ENCODE results near the gene SLC35E1.
"Not testable (repeated sequence)": the region's sequence is repeated elsewhere in the genome, so short reads cannot be mapped to it uniquely, and the experiment has no call there.

The SLC35E1 gene

DNA sequence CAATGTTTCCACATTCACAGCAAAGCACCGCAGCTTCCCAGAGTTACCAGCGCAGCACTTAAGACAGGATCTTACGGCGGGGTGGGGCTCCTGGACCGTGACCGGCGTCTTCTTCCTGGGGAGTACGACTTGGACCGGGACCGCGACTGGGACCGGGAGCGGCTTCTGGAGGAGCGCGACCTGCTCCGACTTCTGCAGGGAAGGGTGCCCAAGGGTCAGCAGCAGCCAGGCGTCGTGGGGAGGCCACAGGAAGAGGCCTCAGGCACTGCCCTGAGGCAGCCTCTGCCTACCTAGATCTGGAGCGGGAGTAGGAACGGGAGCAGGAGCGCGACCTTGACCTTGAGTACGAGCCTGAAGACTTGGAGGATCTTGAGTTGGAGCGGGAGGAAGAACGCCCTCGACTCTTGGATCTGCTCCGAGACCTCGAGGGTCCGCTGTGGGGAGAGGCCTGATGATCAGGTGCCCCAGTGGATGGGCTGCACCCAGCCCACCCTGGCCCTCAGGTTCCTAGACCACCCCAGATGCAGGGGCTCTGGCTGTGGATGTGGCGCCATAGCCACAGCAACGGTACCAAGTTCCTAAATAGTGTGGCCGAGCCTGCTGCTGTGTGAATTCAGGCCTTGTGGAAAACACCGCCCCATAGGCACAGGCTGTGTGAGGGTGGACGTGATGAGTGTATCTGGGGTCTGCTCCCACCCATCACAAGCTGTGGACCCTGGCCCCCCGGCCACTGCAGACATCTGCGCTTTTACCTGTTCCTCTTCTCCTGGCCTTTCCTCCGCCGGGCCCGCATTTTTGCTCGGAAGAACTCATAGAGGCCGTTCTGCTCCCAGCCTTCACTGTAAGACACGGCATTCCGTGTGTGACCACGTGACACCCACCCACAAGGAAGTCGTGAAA lies 51.9 kb downstream of the SLC35E1 start:
- no peak for DNase-seq

DNA sequence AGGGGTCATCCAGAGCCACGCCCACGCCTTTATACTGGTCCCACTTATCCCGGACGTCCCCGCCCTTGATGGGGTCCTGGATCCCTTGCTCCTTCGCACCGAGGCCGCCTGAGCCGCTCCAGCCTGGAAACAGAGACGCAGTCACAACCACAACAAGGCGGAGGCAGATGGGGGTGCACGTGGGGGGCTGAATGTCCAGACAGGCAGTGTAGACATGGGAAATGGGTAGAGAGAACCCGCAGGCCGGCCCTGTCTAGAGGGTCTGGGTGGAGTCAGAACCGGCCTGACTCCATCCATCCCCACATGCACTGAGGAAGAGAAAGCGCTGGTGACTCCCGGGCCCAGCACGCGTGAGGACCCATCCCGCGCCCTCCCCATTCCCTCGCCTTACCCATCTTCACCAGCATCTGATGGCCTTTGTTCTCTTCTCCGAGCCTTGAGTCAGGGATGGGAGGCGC lies 53.0 kb downstream of the SLC35E1 start:
- no peak for DNase-seq

DNA sequence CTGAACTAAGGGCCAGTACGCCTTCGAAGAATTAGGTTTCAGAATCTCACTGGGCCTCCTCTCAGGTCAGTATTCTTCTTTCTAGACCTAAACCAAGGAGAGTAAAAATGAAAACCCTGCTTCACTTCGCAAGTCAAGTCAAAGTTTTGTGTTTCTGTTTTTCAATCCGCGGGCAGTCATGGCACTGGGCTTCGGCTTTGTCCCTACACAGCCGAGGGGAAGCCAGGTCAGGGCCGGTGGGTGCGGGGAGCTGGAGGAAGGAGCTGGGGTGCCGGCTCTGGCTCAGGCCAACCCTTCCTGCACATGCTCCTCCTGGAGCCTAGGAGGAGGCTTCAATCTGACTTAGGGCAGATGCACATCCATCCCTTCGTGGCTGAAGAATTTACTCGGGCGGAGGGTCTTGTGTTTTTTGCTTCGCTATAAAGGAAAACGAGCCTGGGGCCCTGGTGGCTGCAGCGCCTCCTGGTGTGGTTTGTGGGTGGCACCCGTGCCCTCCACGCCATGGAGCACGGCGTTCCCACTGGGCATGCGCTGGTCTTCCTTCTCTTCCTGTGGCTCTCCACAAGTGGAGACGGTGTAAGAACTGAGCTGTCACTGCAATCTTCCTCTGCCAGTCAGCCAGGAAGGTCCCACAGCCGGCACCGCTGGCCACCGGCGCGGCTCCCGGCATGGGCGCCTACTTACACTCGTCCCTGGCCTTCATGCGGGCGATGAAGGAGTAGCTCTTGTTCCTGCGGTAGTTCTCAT lies 53.6 kb downstream of the SLC35E1 start:
- DNase-seq, result no peak

DNA sequence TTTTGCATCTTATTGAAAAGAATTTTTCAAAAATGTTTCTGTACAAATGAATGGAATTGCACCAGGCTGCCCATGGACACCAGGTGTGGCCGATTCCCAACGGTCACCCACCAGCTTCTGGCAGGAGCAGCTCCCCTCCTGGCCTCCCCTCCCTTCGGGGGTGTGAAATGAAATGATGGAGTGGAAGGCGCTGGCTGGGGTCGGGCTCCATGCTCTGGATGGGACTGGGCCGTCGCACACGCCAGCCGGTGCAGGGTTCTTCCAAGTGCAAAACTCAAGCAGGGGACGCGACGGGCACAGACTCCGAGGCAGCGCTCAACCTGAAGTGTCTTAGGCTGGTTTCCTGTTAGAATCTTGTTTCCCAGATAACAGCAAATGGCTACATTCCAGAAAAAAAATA lies 54.2 kb downstream of the SLC35E1 start:
- DNase-seq, result no peak

DNA sequence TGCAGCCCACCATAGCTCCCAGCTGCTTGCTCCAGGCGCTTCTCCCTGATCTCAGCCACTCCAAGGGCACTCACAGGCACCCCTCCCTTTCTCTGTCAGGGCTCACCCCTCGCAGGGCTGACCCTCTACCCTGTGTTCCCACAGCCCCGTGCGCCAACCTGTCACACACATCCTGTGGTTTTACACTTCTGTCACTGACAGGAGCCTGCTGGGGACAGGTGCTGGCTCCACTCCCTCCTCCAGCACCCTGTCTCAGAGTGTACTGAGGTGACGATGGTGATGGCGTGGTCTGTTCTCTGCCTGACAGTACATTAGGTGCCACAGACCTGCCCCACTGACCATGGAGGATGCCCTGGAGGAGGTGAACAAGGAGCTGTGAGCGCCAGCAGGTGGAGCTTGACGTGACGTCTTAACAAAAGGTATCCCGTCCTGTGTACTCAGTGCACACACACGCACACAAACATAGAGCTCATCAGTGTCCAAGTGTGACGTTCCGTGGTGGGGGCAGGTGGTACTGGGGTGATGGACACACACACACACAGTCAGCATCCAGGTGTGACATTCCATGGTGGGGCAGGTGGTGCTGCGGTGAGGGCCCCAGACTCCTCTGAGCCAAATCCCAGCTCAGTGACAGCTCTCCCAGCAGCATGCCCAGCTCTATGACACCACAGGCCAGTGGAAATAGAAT lies 55.1 kb downstream of the SLC35E1 start:
- DNase-seq, result no peak

DNA sequence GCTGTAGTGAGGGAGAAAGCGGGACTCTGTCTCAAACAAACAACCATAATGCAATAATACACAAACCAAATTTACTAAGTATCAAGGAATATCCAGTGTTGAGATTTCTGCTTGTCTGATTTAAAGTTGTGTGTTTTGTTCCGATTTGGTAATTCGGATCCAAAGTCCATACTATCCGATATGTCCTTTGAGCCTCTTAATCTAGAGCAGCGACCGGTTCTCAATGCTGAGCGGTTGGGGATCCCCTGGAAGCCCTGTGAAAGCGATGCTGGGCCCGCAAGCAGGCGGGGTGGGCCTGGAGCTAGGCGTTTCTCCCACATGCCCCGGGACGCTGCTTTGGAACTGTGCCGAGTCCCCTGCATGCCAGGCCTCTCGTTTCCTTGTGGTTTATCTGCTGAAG lies 55.8 kb downstream of the SLC35E1 start:
- DNase-seq, result no peak

DNA sequence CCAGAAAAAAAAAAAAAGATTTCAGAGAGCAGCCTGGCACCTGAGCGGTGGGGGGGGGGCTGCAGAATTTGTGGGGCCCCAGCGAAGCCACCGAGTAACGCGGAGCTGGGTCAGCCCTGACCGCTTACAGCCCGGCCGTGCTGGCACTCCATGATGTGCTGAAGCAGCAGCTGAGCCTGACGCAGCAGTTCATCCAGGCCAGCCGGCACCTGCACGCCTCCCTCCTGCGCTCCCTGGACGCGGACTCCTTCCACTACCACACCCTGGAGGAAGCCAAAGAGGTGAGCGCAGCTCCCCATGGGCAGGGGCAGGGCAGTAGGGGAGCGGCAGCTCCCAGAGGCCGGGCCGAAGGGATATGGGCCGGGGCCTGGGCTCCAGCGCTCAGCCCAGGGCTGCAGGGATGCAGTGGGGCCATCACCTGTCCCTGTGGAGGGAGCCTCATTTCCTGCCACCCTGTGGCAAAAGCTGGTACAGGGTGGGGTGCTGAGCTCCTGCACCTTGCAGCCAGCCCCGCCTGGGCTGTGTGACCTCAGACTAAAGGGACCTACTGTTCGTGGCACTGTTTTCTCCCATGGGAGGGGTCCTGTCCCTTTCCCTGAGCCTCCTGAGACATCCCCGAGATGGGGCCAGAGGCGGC lies 57.7 kb downstream of the SLC35E1 start:
- no peak for DNase-seq

DNA sequence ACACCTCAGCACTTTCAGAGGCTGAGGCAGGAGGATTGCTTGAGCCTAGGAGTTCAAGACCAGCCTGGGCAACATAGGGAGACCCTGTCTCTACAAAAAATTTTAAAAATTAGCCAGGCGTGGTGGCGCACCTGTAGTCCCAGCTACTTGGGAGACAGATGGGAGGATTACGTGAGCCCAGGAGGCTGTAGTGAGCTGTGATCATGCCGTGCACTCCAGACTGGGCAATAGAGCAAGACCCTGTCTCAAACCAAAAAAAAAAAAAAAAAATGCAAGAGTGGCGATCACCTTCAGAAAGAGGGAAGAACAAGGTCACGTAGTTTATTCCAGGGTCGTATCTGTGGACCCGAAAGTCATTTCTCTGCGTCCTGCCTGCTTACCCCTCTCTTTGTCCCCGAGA lies 59.6 kb downstream of the SLC35E1 start:
- DNase-seq, result not testable (repeated sequence)

DNA sequence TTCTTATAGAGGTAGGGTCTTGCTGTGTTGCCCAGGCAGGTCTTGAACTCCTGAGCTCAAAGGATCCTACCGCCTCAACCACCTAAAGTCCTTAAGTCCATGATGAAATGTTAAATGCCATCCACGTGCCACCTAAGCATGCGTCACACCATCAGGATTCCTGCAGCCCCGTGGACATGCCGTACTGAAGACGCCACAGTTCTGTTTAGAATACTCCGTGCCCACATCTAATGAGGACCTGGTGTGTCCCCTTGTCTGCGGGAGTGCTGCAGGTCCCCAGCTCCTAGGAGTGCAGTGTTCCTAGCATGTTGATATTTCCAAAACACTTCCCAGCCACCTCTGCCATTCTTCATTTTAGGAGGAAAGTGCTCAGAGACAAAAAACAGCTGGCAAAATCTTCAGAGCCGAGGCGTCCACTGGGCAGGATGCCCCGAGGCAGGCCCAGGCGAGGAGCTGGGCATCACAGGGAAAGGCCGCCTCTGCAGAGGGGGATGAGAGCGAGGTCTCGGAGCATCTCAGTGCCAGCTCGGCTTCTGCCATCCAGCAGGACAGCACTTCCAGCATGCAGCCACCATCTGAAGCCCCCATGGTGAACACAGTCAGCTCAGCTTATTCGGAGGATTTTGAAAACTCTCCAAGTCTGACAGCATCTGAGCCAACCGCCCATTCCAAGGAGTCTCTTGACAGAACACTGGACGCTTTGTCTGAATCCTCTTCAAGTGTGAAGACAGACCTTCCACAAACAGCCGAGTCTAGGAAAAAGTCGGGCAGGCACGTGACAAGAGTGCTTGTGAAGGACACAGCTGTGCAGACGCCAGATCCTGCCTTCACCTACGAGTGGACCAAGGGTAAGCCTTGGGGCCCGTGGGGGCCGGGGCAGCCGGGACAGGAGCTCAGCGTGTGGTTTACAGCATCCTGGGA lies 62.8 kb downstream of the SLC35E1 start:
- no peak for DNase-seq

DNA sequence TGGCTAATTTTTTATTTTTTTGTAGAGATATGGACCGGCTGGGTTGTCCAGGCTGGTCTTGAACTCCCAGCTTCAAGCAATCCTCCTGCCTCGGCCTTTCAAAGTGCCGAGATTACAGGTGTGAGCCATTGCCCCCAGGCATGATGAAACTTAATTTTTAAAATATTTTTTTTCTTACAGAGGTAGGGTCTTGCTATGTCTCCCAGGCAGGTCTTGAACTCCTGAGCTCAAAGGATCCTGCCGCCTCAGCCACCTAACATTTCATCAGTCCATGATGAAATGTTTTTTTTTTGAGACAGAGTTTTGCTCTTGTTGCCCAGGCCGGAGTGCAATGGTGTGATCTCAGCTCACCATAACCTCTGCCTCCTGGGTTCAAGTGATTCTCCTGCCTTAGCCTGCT lies 63.7 kb downstream of the SLC35E1 start:
- DNase-seq, result no peak

DNA sequence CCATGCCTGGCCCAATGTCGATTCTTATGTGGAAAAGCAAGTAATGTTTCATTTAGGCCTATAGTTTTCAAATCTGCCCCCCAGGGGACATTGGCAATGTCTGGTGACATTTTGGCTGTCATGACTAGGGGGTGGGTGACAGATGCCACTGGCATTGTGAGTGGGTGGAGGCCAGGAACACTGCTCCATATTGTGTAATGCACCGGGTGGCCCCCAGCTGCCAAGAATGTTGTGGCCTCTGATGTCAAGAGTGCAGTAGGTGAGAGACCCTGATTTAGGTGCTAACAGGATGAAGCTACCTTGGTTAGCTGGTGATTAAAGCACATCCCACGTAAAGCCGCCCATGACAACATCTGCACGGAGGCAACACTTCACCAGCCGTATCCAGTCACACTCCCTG lies 65.3 kb downstream of the SLC35E1 start:
- DNase-seq, result no peak

DNA sequence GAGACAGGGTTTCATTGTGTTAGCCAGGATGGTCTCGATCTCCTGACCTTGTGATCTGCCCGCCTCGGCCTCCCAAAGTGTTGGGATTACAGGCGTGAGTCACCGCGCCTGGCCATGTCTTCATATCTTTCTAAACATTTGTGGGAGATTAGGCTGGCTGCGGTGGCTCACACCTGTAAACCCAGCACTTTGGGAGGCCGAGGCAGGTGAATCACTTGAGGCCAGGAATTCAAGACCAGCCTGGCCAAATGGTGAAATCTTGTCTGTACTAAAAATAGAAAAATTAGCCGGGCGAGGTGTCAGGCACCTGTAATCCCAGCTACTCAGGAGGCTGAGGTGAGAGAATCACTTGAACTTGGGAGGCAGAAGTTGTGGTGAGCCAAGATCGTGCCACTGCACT lies 66.1 kb downstream of the SLC35E1 start:
- DNase-seq, result not testable (repeated sequence)

DNA sequence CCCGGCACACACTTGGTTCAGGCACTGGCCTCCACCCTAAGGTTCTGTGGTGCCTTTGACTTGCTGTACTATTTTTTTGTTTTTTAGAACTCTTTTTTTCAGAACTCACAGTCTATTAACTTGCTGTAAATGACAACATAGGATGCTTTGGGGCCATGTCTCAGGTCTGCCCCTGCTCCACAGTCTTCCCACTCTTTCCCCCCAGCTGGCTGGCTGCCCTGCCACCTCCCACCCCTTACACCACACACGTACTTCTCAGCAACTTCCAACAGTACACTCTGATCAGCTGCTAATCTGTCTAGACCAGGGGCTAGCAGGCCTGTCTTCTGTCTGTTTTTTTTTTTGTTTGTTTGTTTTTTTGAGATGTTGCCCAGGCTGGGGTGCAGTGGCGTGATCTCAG lies 67.9 kb downstream of the SLC35E1 start:
- DNase-seq, result no peak

All from NCI-H1436 (cell line).